Measurements from ENCODE around the gene IRX4.

IRX4 gene

GRCh38 chr5:1830571-1831228, 52.0 kb downstream of the IRX4 start:
- DNase-seq (ENCODE audit: low read depth, low spot score): no peak
- in situ Hi-C loops (cut with HindIII; ENCODE audit: low sequenced_read_pairs): no loop called here
- TF ChIP-seq CTCF (IDR thresholded peaks at IDR 0.05; ENCODE audit: low read depth, low read length): no peak

GRCh38 chr5:1827886-1828397, 54.8 kb downstream of the IRX4 start:
- no peak overlapping the region for H3K4me3 ChIP-seq (ENCODE audit: low read depth, low read length)
- no peak for DNase-seq (ENCODE audit: low read depth, low spot score)
- TF ChIP-seq CTCF (IDR thresholded peaks at IDR 0.05; ENCODE audit: low read depth, low read length): no peak
- in situ Hi-C loops (cut with HindIII; ENCODE audit: low sequenced_read_pairs): no loop called here

More at GRCh38 chr5:1830571-1831228, 52.0 kb downstream of the IRX4 start:
- no peak overlapping the region for H3K4me3 ChIP-seq (ENCODE audit: low read depth, low read length)
